H1 (cell line): ENCODE data around the gene FAM98C. TPM values are rescaled to one million over a fixed set of nuclear protein-coding genes. Genes with fewer than 3 reads are reported as not detected.

ENCODE experiments used
- BACH1 ChIP-seq: IDR thresholded peaks from 2 replicates; pipeline ENCODE4 v1.6.1; 2012; ENCODE audit warnings: low read length, improper control_type of control experiment
- EZH2 ChIP-seq: fragments of 200-600 bp; sonication (generic); IDR thresholded peaks from 2 replicates; pipeline ENCODE4 v1.7.1; 2012; ENCODE audit warnings: low read depth, mild to moderate bottlenecking, moderate library complexity, low read length, inconsistent platforms; ENCODE audit not compliant: severe bottlenecking
- FOSL1 ChIP-seq: IDR thresholded peaks from 2 replicates; pipeline ENCODE4 v1.6.1; 2011; ENCODE audit warnings: mild to moderate bottlenecking, low read depth, low read length, moderate library complexity; ENCODE audit not compliant: insufficient read depth
- GTF2F1 ChIP-seq: IDR thresholded peaks from 2 replicates; pipeline ENCODE4 v1.6.1; 2012; ENCODE audit warnings: low read depth, low read length, improper control_type of control experiment, borderline replicate concordance
- HDAC6 ChIP-seq: IDR thresholded peaks from one replicate; pipeline ENCODE4 v1.7.1; 2012; ENCODE audit warnings: low read depth, mild to moderate bottlenecking, inconsistent platforms, low read length, moderate library complexity
- JUND ChIP-seq: IDR thresholded peaks from 2 replicates; pipeline ENCODE4 v1.6.1; 2011; ENCODE audit warnings: mild to moderate bottlenecking, improper control_type of control experiment, low read length
- NRF1 ChIP-seq: IDR thresholded peaks from 2 replicates; pipeline ENCODE4 v1.6.1; 2011; ENCODE audit warnings: mild to moderate bottlenecking, low read depth, low read length, improper control_type of control experiment
- polyA plus RNA-seq, 7 experiments: library from polyadenylated mRNA; depleted of rRNA in 3 of 7; stranded (reverse) in 5 of 7; unstranded in 2 of 7; fragments of >200 nt in 5 of 7; fragments of 200-250 nt in 2 of 7; gene quantifications; 1 replicate in 5 of 7; 2 replicates in 1 of 7; 4 replicates in 1 of 7; pipeline versions ENCODE4 v1.2.1 to v1.2.3, GENCODE V29; 2011 to 2013; ENCODE audit warnings: missing spikeins in 2 of 7, mixed read lengths in 2 of 7
- total RNA-seq: library from RNA; stranded (reverse); fragmentation: NEBNext Ultra II Directional; extraction: Animal tissue kit (Norgen Biotek cat#: 25700); gene quantifications from 2 replicates; pipeline ENCODE4 v1.2.1, GENCODE V29; 2021
- TF ChIP-seq, protein P1 (sequence below): fragments of 300-600 bp; sonication (generic); IDR thresholded peaks from 2 replicates; pipeline ENCODE4 v1.7.1; 2012; ENCODE audit warnings: low read length, moderate library complexity, mild to moderate bottlenecking, inconsistent platforms; ENCODE audit not compliant: insufficient replicate concordance
- TF ChIP-seq, protein P2 (sequence below), 3 experiments: IDR thresholded peaks; 1 replicate in 2 of 3; 2 replicates in 1 of 3; pipeline versions ENCODE4 v1.5.1 to v1.6.1; 2011; ENCODE audit warnings: low read length in 3 of 3, mild to moderate bottlenecking in 3 of 3, inconsistent platforms in 2 of 3, low read depth in 1 of 3, moderate library complexity in 1 of 3; ENCODE audit not compliant: insufficient read depth in 1 of 3; ENCODE audit errors: control extremely low read depth in 1 of 3

Gene FAM98C
- total and polyA plus RNA-seq, 2 of the 8 experiments (the other 6 are each of a cell fraction or from before 2014, with no cell fraction given) = 6.1 to 9.4 TPM

DNA sequence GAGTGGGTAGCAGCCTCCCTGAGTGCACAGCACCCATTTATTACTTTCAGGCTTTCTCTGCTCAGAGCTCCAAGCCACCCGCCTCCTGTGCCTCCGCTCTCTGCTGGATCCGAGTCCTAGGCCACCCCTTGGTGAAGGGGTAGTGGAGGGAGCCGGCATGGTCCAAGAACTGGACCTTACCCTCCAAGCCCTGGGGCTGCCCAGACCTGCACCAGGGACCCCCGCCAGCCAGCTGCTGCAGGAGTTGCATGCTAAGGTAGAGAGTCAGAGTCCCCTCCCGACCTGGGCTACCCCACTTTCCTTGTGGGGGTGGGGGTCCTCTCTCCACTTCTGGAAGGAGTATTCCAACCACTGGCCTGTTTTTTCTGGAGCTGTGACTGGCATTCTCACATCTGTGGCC lies 2.0 kb downstream of the FAM98C start (continued):
- TF ChIP-seq, protein P1, sequence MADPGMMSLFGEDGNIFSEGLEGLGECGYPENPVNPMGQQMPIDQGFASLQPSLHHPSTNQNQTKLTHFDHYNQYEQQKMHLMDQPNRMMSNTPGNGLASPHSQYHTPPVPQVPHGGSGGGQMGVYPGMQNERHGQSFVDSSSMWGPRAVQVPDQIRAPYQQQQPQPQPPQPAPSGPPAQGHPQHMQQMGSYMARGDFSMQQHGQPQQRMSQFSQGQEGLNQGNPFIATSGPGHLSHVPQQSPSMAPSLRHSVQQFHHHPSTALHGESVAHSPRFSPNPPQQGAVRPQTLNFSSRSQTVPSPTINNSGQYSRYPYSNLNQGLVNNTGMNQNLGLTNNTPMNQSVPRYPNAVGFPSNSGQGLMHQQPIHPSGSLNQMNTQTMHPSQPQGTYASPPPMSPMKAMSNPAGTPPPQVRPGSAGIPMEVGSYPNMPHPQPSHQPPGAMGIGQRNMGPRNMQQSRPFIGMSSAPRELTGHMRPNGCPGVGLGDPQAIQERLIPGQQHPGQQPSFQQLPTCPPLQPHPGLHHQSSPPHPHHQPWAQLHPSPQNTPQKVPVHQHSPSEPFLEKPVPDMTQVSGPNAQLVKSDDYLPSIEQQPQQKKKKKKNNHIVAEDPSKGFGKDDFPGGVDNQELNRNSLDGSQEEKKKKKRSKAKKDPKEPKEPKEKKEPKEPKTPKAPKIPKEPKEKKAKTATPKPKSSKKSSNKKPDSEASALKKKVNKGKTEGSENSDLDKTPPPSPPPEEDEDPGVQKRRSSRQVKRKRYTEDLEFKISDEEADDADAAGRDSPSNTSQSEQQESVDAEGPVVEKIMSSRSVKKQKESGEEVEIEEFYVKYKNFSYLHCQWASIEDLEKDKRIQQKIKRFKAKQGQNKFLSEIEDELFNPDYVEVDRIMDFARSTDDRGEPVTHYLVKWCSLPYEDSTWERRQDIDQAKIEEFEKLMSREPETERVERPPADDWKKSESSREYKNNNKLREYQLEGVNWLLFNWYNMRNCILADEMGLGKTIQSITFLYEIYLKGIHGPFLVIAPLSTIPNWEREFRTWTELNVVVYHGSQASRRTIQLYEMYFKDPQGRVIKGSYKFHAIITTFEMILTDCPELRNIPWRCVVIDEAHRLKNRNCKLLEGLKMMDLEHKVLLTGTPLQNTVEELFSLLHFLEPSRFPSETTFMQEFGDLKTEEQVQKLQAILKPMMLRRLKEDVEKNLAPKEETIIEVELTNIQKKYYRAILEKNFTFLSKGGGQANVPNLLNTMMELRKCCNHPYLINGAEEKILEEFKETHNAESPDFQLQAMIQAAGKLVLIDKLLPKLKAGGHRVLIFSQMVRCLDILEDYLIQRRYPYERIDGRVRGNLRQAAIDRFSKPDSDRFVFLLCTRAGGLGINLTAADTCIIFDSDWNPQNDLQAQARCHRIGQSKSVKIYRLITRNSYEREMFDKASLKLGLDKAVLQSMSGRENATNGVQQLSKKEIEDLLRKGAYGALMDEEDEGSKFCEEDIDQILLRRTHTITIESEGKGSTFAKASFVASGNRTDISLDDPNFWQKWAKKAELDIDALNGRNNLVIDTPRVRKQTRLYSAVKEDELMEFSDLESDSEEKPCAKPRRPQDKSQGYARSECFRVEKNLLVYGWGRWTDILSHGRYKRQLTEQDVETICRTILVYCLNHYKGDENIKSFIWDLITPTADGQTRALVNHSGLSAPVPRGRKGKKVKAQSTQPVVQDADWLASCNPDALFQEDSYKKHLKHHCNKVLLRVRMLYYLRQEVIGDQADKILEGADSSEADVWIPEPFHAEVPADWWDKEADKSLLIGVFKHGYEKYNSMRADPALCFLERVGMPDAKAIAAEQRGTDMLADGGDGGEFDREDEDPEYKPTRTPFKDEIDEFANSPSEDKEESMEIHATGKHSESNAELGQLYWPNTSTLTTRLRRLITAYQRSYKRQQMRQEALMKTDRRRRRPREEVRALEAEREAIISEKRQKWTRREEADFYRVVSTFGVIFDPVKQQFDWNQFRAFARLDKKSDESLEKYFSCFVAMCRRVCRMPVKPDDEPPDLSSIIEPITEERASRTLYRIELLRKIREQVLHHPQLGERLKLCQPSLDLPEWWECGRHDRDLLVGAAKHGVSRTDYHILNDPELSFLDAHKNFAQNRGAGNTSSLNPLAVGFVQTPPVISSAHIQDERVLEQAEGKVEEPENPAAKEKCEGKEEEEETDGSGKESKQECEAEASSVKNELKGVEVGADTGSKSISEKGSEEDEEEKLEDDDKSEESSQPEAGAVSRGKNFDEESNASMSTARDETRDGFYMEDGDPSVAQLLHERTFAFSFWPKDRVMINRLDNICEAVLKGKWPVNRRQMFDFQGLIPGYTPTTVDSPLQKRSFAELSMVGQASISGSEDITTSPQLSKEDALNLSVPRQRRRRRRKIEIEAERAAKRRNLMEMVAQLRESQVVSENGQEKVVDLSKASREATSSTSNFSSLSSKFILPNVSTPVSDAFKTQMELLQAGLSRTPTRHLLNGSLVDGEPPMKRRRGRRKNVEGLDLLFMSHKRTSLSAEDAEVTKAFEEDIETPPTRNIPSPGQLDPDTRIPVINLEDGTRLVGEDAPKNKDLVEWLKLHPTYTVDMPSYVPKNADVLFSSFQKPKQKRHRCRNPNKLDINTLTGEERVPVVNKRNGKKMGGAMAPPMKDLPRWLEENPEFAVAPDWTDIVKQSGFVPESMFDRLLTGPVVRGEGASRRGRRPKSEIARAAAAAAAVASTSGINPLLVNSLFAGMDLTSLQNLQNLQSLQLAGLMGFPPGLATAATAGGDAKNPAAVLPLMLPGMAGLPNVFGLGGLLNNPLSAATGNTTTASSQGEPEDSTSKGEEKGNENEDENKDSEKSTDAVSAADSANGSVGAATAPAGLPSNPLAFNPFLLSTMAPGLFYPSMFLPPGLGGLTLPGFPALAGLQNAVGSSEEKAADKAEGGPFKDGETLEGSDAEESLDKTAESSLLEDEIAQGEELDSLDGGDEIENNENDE = no peak
- TF ChIP-seq GTF2F1 = no peak
- no peak for TF ChIP-seq NRF1
- TF ChIP-seq HDAC6 = no peak
- TF ChIP-seq, protein P2, sequence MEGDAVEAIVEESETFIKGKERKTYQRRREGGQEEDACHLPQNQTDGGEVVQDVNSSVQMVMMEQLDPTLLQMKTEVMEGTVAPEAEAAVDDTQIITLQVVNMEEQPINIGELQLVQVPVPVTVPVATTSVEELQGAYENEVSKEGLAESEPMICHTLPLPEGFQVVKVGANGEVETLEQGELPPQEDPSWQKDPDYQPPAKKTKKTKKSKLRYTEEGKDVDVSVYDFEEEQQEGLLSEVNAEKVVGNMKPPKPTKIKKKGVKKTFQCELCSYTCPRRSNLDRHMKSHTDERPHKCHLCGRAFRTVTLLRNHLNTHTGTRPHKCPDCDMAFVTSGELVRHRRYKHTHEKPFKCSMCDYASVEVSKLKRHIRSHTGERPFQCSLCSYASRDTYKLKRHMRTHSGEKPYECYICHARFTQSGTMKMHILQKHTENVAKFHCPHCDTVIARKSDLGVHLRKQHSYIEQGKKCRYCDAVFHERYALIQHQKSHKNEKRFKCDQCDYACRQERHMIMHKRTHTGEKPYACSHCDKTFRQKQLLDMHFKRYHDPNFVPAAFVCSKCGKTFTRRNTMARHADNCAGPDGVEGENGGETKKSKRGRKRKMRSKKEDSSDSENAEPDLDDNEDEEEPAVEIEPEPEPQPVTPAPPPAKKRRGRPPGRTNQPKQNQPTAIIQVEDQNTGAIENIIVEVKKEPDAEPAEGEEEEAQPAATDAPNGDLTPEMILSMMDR (IDR thresholded peaks at IDR 0.05; ENCODE audit: control extremely low read depth in 1 of 3, insufficient read depth in 1 of 3, low read depth in 1 of 3, low read length in 3 of 3) = no peak
- TF ChIP-seq FOSL1 = no peak
- no peak for TF ChIP-seq EZH2
- no peak for TF ChIP-seq BACH1
- no peak for TF ChIP-seq JUND
